ACHN (cell line): ENCODE results near the gene CTNNAL1.
"Not testable (repeated sequence)": the region's sequence is repeated elsewhere in the genome, so short reads cannot be mapped to it uniquely, and the experiment has no call there.

ENCODE experiments used
- DNase-seq: peaks from one replicate; pipeline ENCODE4 v3.0.0-alpha.2; 2015
- in situ Hi-C: cut with HindIII; loops from 2 replicates; pipeline ENCODE4 v1.10.0; 2017; ENCODE audit warnings: low sequenced_read_pairs, low pct_ligation_motif_present, low pct_unique_long_range_greater_than_20kb

Gene CTNNAL1

DNA sequence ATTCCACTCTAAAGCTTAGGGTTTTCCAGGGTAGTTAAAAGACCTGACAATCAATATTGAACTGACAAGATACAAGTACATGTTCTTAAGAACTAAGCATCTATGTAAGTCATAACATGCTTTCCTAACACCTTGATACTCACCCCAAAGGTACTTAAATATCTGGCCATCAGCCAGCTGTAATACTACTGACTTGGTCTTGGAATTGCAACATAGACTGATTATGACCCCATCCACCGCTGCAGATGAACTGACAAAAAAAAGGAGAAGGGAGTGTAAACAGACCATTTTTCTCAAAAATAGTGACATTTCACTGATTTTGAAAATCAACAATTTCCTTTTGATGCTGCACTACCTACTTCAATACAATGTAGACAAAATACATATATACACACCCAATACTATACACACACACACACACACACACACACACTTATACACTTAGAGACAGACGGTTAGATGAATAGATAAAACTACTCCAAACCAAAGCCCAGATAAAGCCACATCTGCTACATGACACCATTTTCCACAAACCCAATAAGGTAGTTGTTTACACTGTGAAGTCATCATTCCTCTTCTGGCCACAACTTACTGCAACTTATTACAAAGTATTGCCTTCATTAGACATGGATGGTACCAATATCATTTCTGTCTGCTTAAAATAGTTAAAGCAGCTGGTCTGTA is 109.7 kb downstream of the CTNNAL1 start:
- no peak for DNase-seq
- in situ Hi-C loops, result no loop called here

DNA sequence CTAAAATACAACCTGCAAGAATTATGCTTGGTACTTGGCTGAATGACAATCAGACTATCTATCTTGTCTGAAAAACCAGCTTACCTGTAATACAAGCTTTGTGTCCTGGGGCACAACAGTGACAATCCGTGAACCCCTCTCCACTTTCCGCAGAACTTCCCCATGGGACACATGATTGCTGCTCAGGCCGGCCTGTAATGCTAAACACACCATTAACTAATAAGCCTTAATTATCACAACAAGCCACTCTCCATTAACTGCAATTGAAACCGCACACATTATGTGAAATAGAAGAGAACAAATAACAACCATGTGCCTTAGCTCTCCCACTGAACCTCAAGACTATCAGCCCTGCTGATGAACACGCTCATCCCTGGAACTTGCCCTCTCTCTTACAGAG is 113.1 kb downstream of the CTNNAL1 start:
- no peak for DNase-seq
- in situ Hi-C loops, result no loop called here

- in situ Hi-C loops, DNase-seq: not testable (repeated sequence)
Measured at GRCh38 chr9:108899023-108899695, 114.1 kb downstream of the CTNNAL1 start.

- in situ Hi-C loops, result no loop called here
- DNase-seq, result no peak
Measured at GRCh38 chr9:108897324-108898096, 115.8 kb downstream of the CTNNAL1 start.

- in situ Hi-C loops, result no loop called here
- DNase-seq, result no peak
Measured at GRCh38 chr9:108894225-108894997, 118.9 kb downstream of the CTNNAL1 start.
